Measurements from ENCODE around the gene PRCD.

Gene PRCD

GRCh38 chr17:76575570-76575969, 35.7 kb downstream of the PRCD start:
- TF ChIP-seq, protein P1, sequence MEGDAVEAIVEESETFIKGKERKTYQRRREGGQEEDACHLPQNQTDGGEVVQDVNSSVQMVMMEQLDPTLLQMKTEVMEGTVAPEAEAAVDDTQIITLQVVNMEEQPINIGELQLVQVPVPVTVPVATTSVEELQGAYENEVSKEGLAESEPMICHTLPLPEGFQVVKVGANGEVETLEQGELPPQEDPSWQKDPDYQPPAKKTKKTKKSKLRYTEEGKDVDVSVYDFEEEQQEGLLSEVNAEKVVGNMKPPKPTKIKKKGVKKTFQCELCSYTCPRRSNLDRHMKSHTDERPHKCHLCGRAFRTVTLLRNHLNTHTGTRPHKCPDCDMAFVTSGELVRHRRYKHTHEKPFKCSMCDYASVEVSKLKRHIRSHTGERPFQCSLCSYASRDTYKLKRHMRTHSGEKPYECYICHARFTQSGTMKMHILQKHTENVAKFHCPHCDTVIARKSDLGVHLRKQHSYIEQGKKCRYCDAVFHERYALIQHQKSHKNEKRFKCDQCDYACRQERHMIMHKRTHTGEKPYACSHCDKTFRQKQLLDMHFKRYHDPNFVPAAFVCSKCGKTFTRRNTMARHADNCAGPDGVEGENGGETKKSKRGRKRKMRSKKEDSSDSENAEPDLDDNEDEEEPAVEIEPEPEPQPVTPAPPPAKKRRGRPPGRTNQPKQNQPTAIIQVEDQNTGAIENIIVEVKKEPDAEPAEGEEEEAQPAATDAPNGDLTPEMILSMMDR (conservative IDR thresholded peaks at IDR 0.05): no peak
- H3K27ac ChIP-seq: no peak overlapping the region

DNA sequence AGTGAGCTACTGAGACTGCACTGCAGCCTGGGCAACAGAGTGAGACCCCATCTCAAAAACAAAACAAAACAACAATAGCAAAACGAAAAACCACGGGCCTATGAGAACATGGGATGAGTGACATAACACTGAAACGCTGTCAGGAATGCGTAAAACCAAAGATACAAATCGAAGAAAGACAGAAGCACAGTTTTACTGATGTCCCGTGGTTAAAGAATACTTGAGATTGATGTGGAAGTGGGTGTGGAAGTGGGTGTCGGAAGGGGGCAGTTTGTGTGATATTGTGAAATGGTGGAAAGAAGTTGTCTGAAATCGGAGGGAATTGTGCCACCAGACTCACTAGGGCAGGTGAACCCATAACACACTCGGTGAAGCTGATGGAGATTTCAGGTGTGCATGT, 36.3 kb downstream of the PRCD start:
- H3K27ac ChIP-seq: no peak overlapping the region
- TF ChIP-seq, protein P1 (conservative IDR thresholded peaks at IDR 0.05): no peak

DNA sequence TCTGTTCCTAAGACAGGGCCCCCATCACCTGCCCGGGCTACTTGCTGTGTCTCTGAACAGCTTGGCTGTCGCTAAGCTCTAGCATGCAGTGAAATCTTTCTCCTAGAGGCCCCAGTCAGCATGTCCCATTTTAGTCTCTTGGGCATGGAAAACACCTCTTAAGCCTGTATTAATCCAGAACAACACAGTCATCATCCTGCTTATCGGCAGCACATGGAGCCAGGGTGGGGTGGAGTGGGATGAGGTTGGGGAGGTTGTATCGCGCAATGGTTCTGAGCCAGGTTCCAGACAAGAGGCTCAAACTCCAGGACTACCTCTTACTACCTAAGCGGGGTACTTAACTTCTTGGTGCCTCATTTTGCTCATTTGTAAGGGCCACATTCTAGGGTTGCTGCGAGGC, 38.0 kb downstream of the PRCD start:
- TF ChIP-seq, protein P1 (conservative IDR thresholded peaks at IDR 0.05): no peak
- H3K27ac ChIP-seq: no peak overlapping the region

- H3K27ac ChIP-seq: no peak overlapping the region
- TF ChIP-seq, protein P1 (conservative IDR thresholded peaks at IDR 0.05): no peak
These were observed 38.5 kb downstream of the PRCD start for GRCh38 chr17:76578376-76578775.

DNA sequence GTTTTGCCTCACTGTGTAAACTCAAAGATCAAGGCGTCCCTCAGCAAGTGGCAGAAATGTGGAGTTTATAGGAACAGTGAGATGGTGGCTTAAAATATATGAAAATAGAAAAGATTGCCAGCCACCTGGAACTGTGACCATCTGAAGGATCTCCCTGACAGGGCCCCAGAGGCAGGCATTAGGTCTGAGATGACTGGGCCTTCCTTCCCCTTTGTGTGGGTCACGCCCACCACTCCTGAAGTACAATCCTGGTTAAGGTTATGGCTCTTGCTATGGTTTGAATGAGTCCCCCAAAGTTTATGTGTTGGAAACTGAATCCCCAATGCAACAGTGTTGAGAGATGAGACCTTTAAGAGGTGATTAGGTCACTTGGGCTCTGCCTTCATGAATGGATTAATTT, 39.4 kb downstream of the PRCD start:
- TF ChIP-seq, protein P1 (conservative IDR thresholded peaks at IDR 0.05): no peak
- H3K27ac ChIP-seq: no peak overlapping the region

DNA sequence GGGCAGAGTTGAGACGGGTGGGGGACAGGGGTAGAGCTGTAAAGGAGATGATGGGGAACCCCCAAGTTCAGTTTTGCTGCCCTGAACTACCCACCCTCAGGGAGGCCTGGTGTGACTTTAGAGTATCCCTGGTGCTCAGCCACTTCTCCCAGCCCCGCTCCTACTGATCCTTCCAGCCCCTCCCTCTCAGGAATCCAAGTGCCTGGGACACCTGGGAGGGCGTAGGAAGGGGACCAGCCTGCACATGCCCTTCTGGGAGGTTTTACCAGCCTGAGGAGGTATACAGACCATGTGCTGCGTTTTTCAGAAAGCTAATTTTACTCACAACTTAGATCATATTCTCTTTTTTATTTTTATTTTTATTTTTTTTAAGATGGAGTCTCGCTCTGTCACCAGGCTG, 41.7 kb downstream of the PRCD start:
- H3K27ac ChIP-seq: no peak overlapping the region
- TF ChIP-seq, protein P1 (conservative IDR thresholded peaks at IDR 0.05): no peak

GRCh38 chr17:76582660-76583059, 42.8 kb downstream of the PRCD start:
- TF ChIP-seq, protein P1 (conservative IDR thresholded peaks at IDR 0.05): no peak
- H3K27ac ChIP-seq: no peak overlapping the region
